Measurements from ENCODE around the gene C15orf40.
A peak's percentile ranks its signal among the peaks of the same experiment; 100 is the strongest.
"Not testable (repeated sequence)": the region's sequence is repeated elsewhere in the genome, so short reads cannot be mapped to it uniquely, and the experiment has no call there.

C15orf40 gene

GRCh38 chr15:83011271-83012075 is at the start of gene C15orf40:
Gene C15orf40 (minus strand): TSS chr15:83011639. CDS start chr15:83011607, 32 bp downstream.
- peak; percentile 85 to 88 for DNase-seq (ENCODE audit: low read depth in 2 of 2)

- DNase-seq (ENCODE audit: low read depth in 2 of 2) = no peak
Measured at GRCh38 chr15:83057696-83058376, 46.4 kb upstream of the C15orf40 start.

- DNase-seq (ENCODE audit: low read depth in 2 of 2) = no peak
Measured at GRCh38 chr15:83057002-83057401, 45.6 kb upstream of the C15orf40 start.

DNA sequence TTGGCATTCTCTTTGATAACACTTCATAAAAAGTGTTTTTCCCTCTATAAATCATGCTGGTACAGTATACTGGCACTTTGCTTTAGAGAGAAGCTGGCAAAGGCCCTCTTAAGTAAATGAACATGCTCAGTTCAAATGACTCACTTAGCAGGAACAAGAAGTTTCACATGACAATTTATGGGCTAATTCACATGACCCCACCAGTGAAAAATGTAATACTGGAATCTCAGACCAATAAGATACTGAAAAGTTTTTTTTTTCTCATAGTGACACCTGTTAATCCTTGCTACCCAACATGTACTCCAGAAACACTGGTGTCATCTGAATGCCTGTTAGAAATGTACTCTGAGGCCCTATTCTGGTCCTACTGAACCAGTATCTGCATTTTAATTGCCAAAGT is 41.7 kb upstream of the C15orf40 start:
- no peak for DNase-seq (ENCODE audit: low read depth in 2 of 2)

DNA sequence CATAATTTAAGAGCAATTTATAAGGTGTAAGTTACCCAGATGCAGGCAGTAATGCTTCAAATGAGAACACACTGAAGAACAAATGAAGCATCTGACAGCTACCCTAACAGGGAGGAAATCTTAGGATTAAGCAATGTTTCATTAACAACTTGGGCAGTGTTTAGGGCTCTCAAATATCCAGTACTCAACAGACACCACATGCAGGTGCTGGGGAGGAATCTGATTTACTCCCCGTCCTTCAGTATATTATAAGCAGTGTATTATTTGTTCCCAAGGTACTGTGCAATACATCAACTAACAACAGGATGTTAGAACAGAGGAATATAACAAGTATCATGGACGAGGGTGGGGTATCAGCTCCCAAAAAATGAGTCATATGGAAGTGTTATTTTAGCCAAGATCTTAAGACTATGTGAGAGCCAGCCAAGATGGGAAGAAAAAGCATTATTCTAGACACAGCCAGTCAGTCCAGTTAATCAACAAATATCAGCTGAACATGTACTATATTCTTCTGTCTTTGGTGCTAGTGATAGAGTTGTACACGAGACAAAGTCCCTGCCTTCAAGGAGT is 35.2 kb upstream of the C15orf40 start:
- DNase-seq (ENCODE audit: low read depth in 2 of 2) = no peak

- DNase-seq (ENCODE audit: low read depth in 2 of 2) = no peak
Measured at GRCh38 chr15:83044156-83044555, 32.7 kb upstream of the C15orf40 start.

DNA sequence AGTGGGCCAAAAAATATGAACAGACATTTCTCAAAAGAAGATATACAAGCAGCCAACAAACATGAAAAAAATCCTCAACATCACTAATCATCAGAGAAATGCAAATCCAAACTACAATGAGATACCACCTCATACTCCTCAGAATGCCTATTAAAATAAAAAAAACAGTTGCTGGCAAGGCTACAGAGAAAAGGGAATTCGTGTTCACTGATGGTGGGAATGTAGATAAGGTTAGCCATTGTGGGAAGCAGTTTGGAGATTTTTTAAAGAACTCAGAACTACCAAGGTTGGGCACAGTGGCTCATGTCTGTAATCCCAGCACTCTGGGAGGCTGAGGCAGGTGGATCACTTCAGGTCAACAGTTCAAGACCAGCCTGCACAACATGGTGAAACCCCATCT is 27.8 kb upstream of the C15orf40 start:
- DNase-seq (ENCODE audit: low read depth in 2 of 2) = no peak

GRCh38 chr15:83036253-83036652 is 24.8 kb upstream of the C15orf40 start:
- DNase-seq (ENCODE audit: low read depth in 2 of 2) = no peak

DNA sequence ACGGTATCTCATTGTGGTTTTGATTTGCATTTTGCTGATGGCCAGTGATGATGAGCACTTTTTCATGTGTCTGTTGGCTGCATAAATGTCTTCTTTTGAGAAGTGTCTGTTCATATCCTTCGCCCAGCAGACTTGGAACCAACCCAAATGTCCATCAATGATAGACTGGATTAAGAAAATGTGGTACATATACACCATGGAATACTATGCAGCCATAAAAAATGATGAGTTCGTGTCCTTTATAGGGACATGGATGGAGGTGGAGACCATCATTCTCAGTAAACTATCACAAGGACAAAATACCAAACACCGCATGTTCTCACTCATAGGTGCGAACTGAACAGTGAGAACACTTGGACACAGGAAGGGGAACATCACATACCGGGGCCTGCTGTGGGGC is 19.8 kb upstream of the C15orf40 start:
- DNase-seq (ENCODE audit: low read depth in 2 of 2) = not testable (repeated sequence)

DNA sequence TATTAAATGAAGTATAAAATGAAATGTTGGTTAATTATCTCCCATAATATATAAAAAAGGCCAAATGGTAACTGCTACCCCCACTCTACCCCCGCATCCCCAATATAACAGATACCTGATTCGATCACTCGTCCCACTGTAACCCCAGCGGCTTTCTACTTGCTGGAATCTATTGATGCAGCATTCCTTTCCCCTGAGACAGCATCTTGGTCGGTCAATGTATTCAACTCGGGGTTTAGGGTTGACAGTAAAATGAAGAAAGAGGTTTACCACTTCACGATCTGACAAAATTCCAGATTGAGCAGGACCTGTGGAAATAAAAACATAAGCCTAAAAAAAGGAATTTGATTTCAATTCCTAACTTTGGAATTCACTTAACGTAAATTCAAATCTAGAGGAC is 18.6 kb upstream of the C15orf40 start:
- DNase-seq (ENCODE audit: low read depth in 2 of 2) = no peak

GRCh38 chr15:83018436-83018835 is 7.0 kb upstream of the C15orf40 start:
- no peak for DNase-seq (ENCODE audit: low read depth in 2 of 2)

GRCh38 chr15:83016906-83017305 is 5.5 kb upstream of the C15orf40 start:
- no peak for DNase-seq (ENCODE audit: low read depth in 2 of 2)

DNA sequence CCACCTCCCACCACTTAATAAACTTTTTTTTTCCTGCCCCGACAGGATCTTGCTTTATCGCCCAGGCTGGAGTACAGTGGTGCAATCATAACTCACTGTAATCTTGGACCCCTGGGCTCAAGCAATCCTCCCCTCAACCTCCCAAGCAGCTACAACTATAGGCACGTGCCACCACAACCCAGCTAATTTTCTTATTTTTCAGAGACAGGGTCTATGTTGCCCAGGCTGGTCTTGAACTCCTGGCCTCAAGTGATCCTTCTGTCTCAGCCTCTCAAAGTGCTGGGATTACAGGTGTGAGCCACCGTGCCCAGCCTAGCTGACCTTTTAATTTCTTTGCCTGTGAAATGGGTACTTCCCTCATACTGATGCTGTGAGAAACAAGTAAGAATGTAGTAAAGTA is 3.9 kb upstream of the C15orf40 start:
- no peak for DNase-seq (ENCODE audit: low read depth in 2 of 2)

- no peak for DNase-seq (ENCODE audit: low read depth in 2 of 2)
Measured at GRCh38 chr15:83014205-83014653, 2.8 kb upstream of the C15orf40 start.

- DNase-seq (ENCODE audit: low read depth in 2 of 2) = no peak
Measured at GRCh38 chr15:83012636-83013035, 1.2 kb upstream of the C15orf40 start.

- DNase-seq (ENCODE audit: low read depth in 2 of 2) = no peak
Measured at GRCh38 chr15:83012076-83012426, 612 bp upstream of the C15orf40 start.

- DNase-seq (ENCODE audit: low read depth in 2 of 2) = peak; percentile 61 to 64
Measured at GRCh38 chr15:83010709-83011270, 649 bp downstream of the C15orf40 start.

DNA sequence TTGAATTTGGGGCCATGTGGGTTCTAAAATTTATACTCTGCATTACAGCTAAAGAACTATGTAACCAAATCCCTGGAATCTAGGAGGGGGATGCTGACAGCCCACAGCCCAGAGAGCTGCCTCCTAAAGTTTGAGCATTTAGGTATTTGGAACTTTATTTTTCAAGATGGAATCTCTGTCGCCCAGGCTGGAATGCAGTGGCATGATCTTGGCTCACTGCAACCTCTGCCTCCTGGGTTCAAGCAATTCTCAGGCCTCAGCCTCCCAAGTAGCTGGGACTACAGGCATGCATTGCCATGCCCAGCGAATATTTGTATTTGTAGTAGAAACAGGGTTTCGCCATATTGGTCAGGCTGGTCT is 10.8 kb downstream of the C15orf40 start:
- not testable (repeated sequence) for DNase-seq (ENCODE audit: low read depth in 2 of 2)

DNA sequence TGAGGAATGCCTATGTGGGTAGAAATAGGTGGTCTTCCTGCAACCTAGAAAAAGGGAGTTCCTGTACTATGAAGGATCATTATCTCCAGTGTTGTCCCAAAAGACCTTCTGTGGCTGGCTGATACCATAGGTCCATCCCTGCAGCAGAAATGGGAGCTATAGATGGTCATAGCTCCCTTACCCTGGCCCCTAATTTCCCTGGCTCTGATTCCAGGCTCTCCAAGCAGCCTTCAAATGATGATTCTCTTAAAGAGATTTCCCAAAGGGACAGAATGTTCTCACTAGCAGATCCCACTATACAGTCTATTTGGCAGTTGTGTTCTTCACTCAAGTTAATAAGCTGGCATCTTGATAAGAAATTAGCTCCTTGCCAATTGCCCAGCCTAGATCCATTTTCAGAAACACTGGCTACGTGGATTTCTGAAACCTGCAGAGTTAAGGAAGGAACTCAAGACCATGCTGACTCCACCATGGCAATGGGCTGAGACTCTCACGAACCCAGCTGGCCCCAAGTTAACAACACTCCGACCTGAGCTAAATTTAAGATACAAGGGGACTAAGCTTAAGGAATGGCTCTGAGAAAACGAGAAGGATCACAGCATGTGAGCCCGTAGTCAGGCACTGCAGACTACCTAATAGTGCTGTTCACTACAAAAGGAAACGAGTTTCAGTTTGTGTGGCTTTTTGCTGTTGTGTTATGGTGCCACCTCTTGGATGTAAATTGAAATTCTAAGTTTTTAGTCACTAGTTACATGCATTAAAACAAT is 11.4 kb downstream of the C15orf40 start:
- no peak for DNase-seq (ENCODE audit: low read depth in 2 of 2)

- no peak for DNase-seq (ENCODE audit: low read depth in 2 of 2)
Measured at GRCh38 chr15:82999426-82999825, 12.0 kb downstream of the C15orf40 start.

DNA sequence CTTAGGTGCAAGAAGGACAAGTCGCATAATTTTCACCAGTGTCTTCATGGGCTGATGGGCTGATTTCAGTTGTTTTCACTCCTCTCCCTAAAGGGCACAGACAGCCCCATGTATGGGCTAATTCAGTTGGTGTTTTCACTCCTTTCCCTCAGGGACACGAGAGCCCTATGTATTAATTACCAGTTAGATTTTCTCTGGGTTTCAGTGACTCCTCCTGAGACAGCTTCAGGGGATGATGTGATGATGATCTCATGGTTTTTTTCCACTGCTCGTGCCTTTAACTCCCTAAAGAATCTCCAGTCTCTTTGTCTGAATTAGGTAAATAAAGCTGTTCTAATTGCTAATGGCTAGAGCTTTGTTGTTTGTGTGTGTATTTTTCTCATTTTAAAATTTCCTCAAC is 15.5 kb downstream of the C15orf40 start:
- DNase-seq (ENCODE audit: low read depth in 2 of 2) = no peak

DNA sequence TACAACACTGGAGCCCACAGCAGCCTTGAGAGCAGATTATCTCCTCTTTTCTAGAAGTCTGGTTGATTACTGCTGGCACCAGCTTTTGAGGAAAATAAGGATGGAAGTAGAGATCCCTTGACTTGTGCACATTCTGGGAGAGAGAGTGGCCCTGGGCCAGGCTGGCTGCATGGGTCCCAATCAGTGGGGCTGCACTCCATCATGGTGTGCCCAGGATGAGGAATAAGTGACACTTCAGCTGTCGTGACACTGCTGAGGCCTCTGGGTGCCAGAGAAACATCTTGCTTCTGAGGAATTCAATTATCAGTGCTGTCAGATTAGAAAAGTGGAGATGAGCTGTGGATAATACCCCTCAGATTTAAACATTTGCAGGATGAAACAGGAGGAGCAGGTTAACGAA is 16.4 kb downstream of the C15orf40 start:
- no peak for DNase-seq (ENCODE audit: low read depth in 2 of 2)
